Neural cell (in vitro differentiated cells): ENCODE data around the gene MYL7. TPM values are rescaled to one million over a fixed set of nuclear protein-coding genes. Genes with fewer than 3 reads are reported as not detected.

Experiments used
- H2AFZ ChIP-seq: fragments of 200-600, 300-800 bp; sonication (generic), shearing (Covaris generic); 2 replicates; pipeline ENCODE4 v1.6.0; 2014; ENCODE audit warnings: low read depth, mild to moderate bottlenecking, antibody characterized with exemption, low read length, moderate library complexity
- H3F3A ChIP-seq: fragments of 200-600 bp; shearing (Covaris generic); 2 replicates; pipeline ENCODE4 v1.6.1; 2016; ENCODE audit warnings: mild to moderate bottlenecking, moderate library complexity, mixed read lengths, antibody characterized with exemption, low read length; ENCODE audit not compliant: insufficient read depth, poor library complexity, severe bottlenecking
- H3K27ac ChIP-seq: fragments of 200-600, 300-800 bp; sonication (generic), shearing (Covaris generic); 2 replicates; pipeline ENCODE4 v1.5.1; 2014; ENCODE audit warnings: mild to moderate bottlenecking, low read length, moderate library complexity
- H3K27me3 ChIP-seq: fragments of 300-800, 200-600 bp; sonication (generic), shearing (Covaris generic); 2 replicates; pipeline ENCODE4 v1.6.0; 2014; ENCODE audit warnings: mild to moderate bottlenecking, low read depth, low read length, moderate library complexity; ENCODE audit not compliant: insufficient read depth
- H3K36me3 ChIP-seq: fragments of 300-800, 200-600 bp; sonication (generic), shearing (Covaris generic); 2 replicates; pipeline ENCODE4 v1.5.1; 2014; ENCODE audit warnings: mild to moderate bottlenecking, antibody characterized with exemption, low read length, moderate library complexity; ENCODE audit not compliant: insufficient read depth
- H3K4me2 ChIP-seq: fragments of 300-800, 200-600 bp; sonication (generic), shearing (Covaris generic); 2 replicates; pipeline ENCODE4 v1.6.0; 2014; ENCODE audit warnings: mild to moderate bottlenecking, low read length
- H3K4me3 ChIP-seq: fragments of 300-800, 200-600 bp; sonication (generic), shearing (Covaris generic); 2 replicates; pipeline ENCODE4 v1.5.1; 2014; ENCODE audit warnings: mild to moderate bottlenecking, low read length, moderate library complexity
- H3K79me2 ChIP-seq: fragments of 200-600 bp; shearing (Covaris generic); replicated peaks from 2 replicates; pipeline ENCODE4 v1.6.0; 2014; ENCODE audit warnings: mild to moderate bottlenecking, low read length, moderate library complexity; ENCODE audit not compliant: insufficient read depth
- H3K9ac ChIP-seq: fragments of 300-800, 200-600 bp; sonication (generic), shearing (Covaris generic); 2 replicates; pipeline ENCODE4 v1.6.1; 2016; ENCODE audit warnings: mild to moderate bottlenecking, low read length, mixed read lengths
- H3K9me2 ChIP-seq: fragments of 200-600 bp; shearing (Covaris generic); 2 replicates; pipeline ENCODE4 v1.6.1; 2016; ENCODE audit warnings: mild to moderate bottlenecking, low read length, mixed read lengths; ENCODE audit not compliant: insufficient read depth
- H3K9me3 ChIP-seq: fragments of 200-600, 300-800 bp; sonication (generic), shearing (Covaris generic); 2 replicates; pipeline ENCODE4 v1.6.1; 2016; ENCODE audit warnings: mild to moderate bottlenecking, mixed run types, low read length, moderate library complexity, mixed read lengths
- H4K20me1 ChIP-seq: fragments of 200-600 bp; shearing (Covaris generic); 2 replicates; pipeline ENCODE4 v1.6.1; 2016; ENCODE audit warnings: mild to moderate bottlenecking, mixed run types; ENCODE audit not compliant: insufficient read depth
- CTCF ChIP-seq: fragments of 450-650 bp; IDR thresholded peaks from 2 replicates; pipeline ENCODE4 v1.5.1; 2014; ENCODE audit warnings: antibody characterized with exemption, mild to moderate bottlenecking, moderate library complexity; ENCODE audit not compliant: poor library complexity, severe bottlenecking
- EP300 ChIP-seq: fragments of 450-650 bp; conservative IDR thresholded peaks from 2 replicates; pipeline ENCODE4 v1.6.1; 2014; ENCODE audit warnings: antibody characterized with exemption, mild to moderate bottlenecking, moderate library complexity; ENCODE audit not compliant: poor library complexity, severe bottlenecking
- EZH2 ChIP-seq: fragments of 200-600, 300-800 bp; shearing (Covaris generic), sonication (generic); IDR thresholded peaks from 2 replicates; pipeline ENCODE4 v1.6.1; 2014; ENCODE audit warnings: antibody characterized with exemption, low read length, borderline replicate concordance, mild to moderate bottlenecking; ENCODE audit not compliant: insufficient read depth, poor library complexity, severe bottlenecking
- MXI1 ChIP-seq: fragments of 450-650 bp; conservative IDR thresholded peaks from 2 replicates; pipeline ENCODE4 v1.6.1; 2014; ENCODE audit warnings: antibody characterized with exemption, mild to moderate bottlenecking; ENCODE audit not compliant: poor library complexity, severe bottlenecking
- POLR2AphosphoS5 ChIP-seq: IDR thresholded peaks from 2 replicates; pipeline ENCODE4 v1.6.1; 2012
- RAD21 ChIP-seq: fragments of 450-650 bp; conservative IDR thresholded peaks from 2 replicates; pipeline ENCODE4 v1.6.1; 2014; ENCODE audit warnings: antibody characterized with exemption, mild to moderate bottlenecking, moderate library complexity
- REST ChIP-seq: IDR thresholded peaks from 2 replicates; pipeline ENCODE4 v1.6.1; 2012; ENCODE audit warnings: borderline replicate concordance
- SMC3 ChIP-seq: fragments of 450-650 bp; conservative IDR thresholded peaks from 2 replicates; pipeline ENCODE4 v1.6.1; 2014; ENCODE audit warnings: antibody characterized with exemption, mild to moderate bottlenecking, moderate library complexity; ENCODE audit not compliant: poor library complexity
- TAF1 ChIP-seq: IDR thresholded peaks from 2 replicates; pipeline ENCODE4 v1.6.1; 2012; ENCODE audit warnings: low read depth
- polyA plus RNA-seq: library from polyadenylated mRNA; depleted of rRNA; stranded (reverse); fragments of >200 nt; gene quantifications from 2 replicates; pipeline ENCODE4 v1.2.3, GENCODE V29; 2014

The MYL7 gene
- polyA plus RNA-seq, 1 donor from 2014 or later: 0.76 TPM

GRCh38 chr7:44094365-44094764 lies 46.8 kb downstream of the MYL7 start:
- Histone ChIP-seq H4K20me1 (no peaks in the 10 kb centered on the region), H3K79me2 (no peaks in the 10 kb centered on the region), H2AFZ (no peak overlapping the region), H3K9me3 (no peaks in the 10 kb centered on the region), H3K4me2 (no peak overlapping the region), H3F3A (no peaks in the 10 kb centered on the region), H3K9me2 (no peaks in the 10 kb centered on the region), H3K27ac (no peak overlapping the region), H3K27me3 (no peaks in the 10 kb centered on the region), H3K4me3 (no peak overlapping the region), H3K9ac (no peak overlapping the region), H3K36me3 (no peaks in the 10 kb centered on the region)
- TF ChIP-seq MXI1 (no peak), POLR2AphosphoS5 (no peak), EZH2 (no peak), RAD21 (no peak), EP300 (no peak), CTCF (no peak), SMC3 (no peak), TAF1 (no peak), REST (no peak)

GRCh38 chr7:44093102-44093641 lies 48.0 kb downstream of the MYL7 start:
- H3K4me3 ChIP-seq: no peak overlapping the region
- H4K20me1 ChIP-seq: no peaks in the 10 kb centered on the region
- no peaks in the 10 kb centered on the region for H3K9me3 ChIP-seq
- no peaks in the 10 kb centered on the region for H3K79me2 ChIP-seq
- H3F3A ChIP-seq: no peaks in the 10 kb centered on the region
- H3K27ac ChIP-seq: no peak overlapping the region
- H2AFZ ChIP-seq: no peak overlapping the region
- no peaks in the 10 kb centered on the region for H3K27me3 ChIP-seq
- H3K9ac ChIP-seq: no peak overlapping the region
- H3K9me2 ChIP-seq: no peaks in the 10 kb centered on the region
- H3K4me2 ChIP-seq: no peak overlapping the region
- no peaks in the 10 kb centered on the region for H3K36me3 ChIP-seq
- TF ChIP-seq MXI1 (no peak), EZH2 (no peak), EP300 (no peak), CTCF (no peak), RAD21 (no peak), TAF1 (no peak), REST (no peak), SMC3 (no peak), POLR2AphosphoS5 (no peak)
